HFFc6 (cell line): Measurements from ENCODE around the gene SDF2. TPM values are rescaled to one million over a fixed set of nuclear protein-coding genes. Genes with fewer than 3 reads are reported as not detected.

Experiments
- DNase-seq: peaks from one replicate; pipeline ENCODE4 v3.0.0-alpha.2; 2018
- H3K27ac Mint-ChIP-seq: 2 replicates; pipeline ENCODE4 v1.8.0; 2020; ENCODE audit warnings: mild to moderate bottlenecking, mixed read lengths
- H3K27me3 Mint-ChIP-seq: 2 replicates; pipeline ENCODE4 v1.8.0; 2021; ENCODE audit warnings: mild to moderate bottlenecking, moderate library complexity, mixed read lengths; ENCODE audit not compliant: insufficient read depth
- H3K36me3 Mint-ChIP-seq: 2 replicates; pipeline ENCODE4 v1.8.0; 2021; ENCODE audit warnings: low read depth, mixed read lengths
- H3K4me1 Mint-ChIP-seq: 2 replicates; pipeline ENCODE4 v1.8.0; 2020; ENCODE audit warnings: low read depth, mixed read lengths
- H3K4me3 Mint-ChIP-seq: 2 replicates; pipeline ENCODE4 v1.8.0; 2020; ENCODE audit warnings: mild to moderate bottlenecking, moderate library complexity, mixed read lengths
- H3K9me3 Mint-ChIP-seq: 2 replicates; pipeline ENCODE4 v1.8.0; 2020; ENCODE audit warnings: mild to moderate bottlenecking, mixed read lengths
- CTCF ChIP-seq: fragments of 200-600 bp; sonication (generic); IDR thresholded peaks from 2 replicates; pipeline ENCODE4 v1.5.0; 2021; ENCODE audit warnings: antibody characterized with exemption, mild to moderate bottlenecking
- total RNA-seq, 6 experiments: library from RNA; stranded (reverse); fragmentation: NEBNext Ultra II Directional; extraction: Animal tissue kit (Norgen Biotek cat#: 25700); gene quantifications; 2 replicates in 1 of 6; 3 replicates in 5 of 6; pipeline ENCODE4 v1.2.3, GENCODE V29; 2021

SDF2 gene
- total RNA-seq, 6 experiments from 2014 or later, result 65.8 to 96.8 (median 71.5) TPM

- no peak overlapping the region for H3K4me3 Mint-ChIP-seq
- no peak overlapping the region for H3K27ac Mint-ChIP-seq
- H3K27me3 Mint-ChIP-seq, result no peaks in the 10 kb centered on the region
- H3K4me1 Mint-ChIP-seq, result no peaks in the 10 kb centered on the region
- DNase-seq, result no peak
- TF ChIP-seq CTCF, result no peak
- H3K9me3 Mint-ChIP-seq, result no peaks in the 10 kb centered on the region
- H3K36me3 Mint-ChIP-seq, result peaks cover 53% of the 10 kb centered on the region
These were observed 27.3 kb upstream of the SDF2 start for GRCh38 chr17:28689011-28689410.

- H3K27ac Mint-ChIP-seq, result no peak overlapping the region
- H3K36me3 Mint-ChIP-seq, result peaks cover 52% of the 10 kb centered on the region
- no peak for DNase-seq
- H3K27me3 Mint-ChIP-seq, result no peaks in the 10 kb centered on the region
- TF ChIP-seq CTCF, result no peak
- no peak overlapping the region for H3K4me3 Mint-ChIP-seq
- H3K9me3 Mint-ChIP-seq, result no peaks in the 10 kb centered on the region
- H3K4me1 Mint-ChIP-seq, result no peaks in the 10 kb centered on the region
These were observed 26.8 kb upstream of the SDF2 start for GRCh38 chr17:28688481-28688880.

GRCh38 chr17:28686296-28686695 is 24.6 kb upstream of the SDF2 start:
- H3K27me3 Mint-ChIP-seq, result peaks cover 2% of the 10 kb centered on the region; the same call in 1 of the 2 replicates
- no peaks in the 10 kb centered on the region for H3K9me3 Mint-ChIP-seq
- H3K27ac Mint-ChIP-seq, result no peak overlapping the region
- no peak for TF ChIP-seq CTCF
- H3K36me3 Mint-ChIP-seq, result peaks cover 67% of the 10 kb centered on the region
- H3K4me3 Mint-ChIP-seq, result no peak overlapping the region
- H3K4me1 Mint-ChIP-seq, result no peaks in the 10 kb centered on the region
- no peak for DNase-seq

- Mint-ChIP-seq H3K4me3 (no peak overlapping the region), H3K27me3 (peaks cover 2% of the 10 kb centered on the region; the same call in 1 of the 2 replicates), H3K27ac (no peak overlapping the region), H3K9me3 (no peaks in the 10 kb centered on the region), H3K4me1 (no peaks in the 10 kb centered on the region), H3K36me3 (peaks cover 68% of the 10 kb centered on the region)
- DNase-seq, result no peak
- no peak for TF ChIP-seq CTCF
These were observed 23.7 kb upstream of the SDF2 start for GRCh38 chr17:28685366-28685765.

GRCh38 chr17:28684963-28685362 is 23.3 kb upstream of the SDF2 start:
- Mint-ChIP-seq H3K27ac (no peak overlapping the region), H3K36me3 (peaks cover 64% of the 10 kb centered on the region), H3K9me3 (no peaks in the 10 kb centered on the region), H3K4me3 (no peak overlapping the region), H3K27me3 (peaks cover 2% of the 10 kb centered on the region; the same call in 1 of the 2 replicates), H3K4me1 (no peaks in the 10 kb centered on the region)
- no peak for DNase-seq
- TF ChIP-seq CTCF, result no peak

- H3K4me1 Mint-ChIP-seq, result no peaks in the 10 kb centered on the region
- no peak for DNase-seq
- no peak for TF ChIP-seq CTCF
- H3K9me3 Mint-ChIP-seq, result no peaks in the 10 kb centered on the region
- H3K36me3 Mint-ChIP-seq, result peaks cover 47% of the 10 kb centered on the region
- no peak overlapping the region for H3K27ac Mint-ChIP-seq
- H3K4me3 Mint-ChIP-seq, result no peak overlapping the region
- peaks cover 2% of the 10 kb centered on the region; the same call in 1 of the 2 replicates for H3K27me3 Mint-ChIP-seq
These were observed 20.9 kb upstream of the SDF2 start for GRCh38 chr17:28682655-28683054.
